Choroid plexus epithelial cell (primary cell): ENCODE results near the gene C1orf74.

Experiments used
- DNase-seq: peaks from one replicate; pipeline ENCODE4 v3.0.0-alpha.2; 2010; ENCODE audit warnings: low read depth
- H3K4me3 ChIP-seq: 2 replicates; pipeline ENCODE4 v1.5.1; 2011; ENCODE audit warnings: low read depth, mild to moderate bottlenecking, control low read depth, low read length, moderate library complexity
- CTCF ChIP-seq: conservative IDR thresholded peaks from 2 replicates; pipeline ENCODE4 v1.5.1; 2011; ENCODE audit warnings: low read depth, mild to moderate bottlenecking, control low read depth, inconsistent platforms, low read length, moderate library complexity

C1orf74 gene

GRCh38 chr1:209766051-209766450, 18.3 kb downstream of the C1orf74 start:
- no peak overlapping the region for H3K4me3 ChIP-seq
- peak; percentile 8 for DNase-seq
- no peak for TF ChIP-seq CTCF

GRCh38 chr1:209761011-209761635, 23.2 kb downstream of the C1orf74 start:
- H3K4me3 ChIP-seq: no peak overlapping the region
- DNase-seq: no peak
- no peak for TF ChIP-seq CTCF

GRCh38 chr1:209759829-209760359, 24.5 kb downstream of the C1orf74 start:
- H3K4me3 ChIP-seq: no peak overlapping the region
- no peak for TF ChIP-seq CTCF
- no peak for DNase-seq

- TF ChIP-seq CTCF: no peak
- DNase-seq: no peak
- H3K4me3 ChIP-seq: no peak overlapping the region
These were observed 26.0 kb downstream of the C1orf74 start for GRCh38 chr1:209758400-209758799.

- no peak for DNase-seq
- no peak overlapping the region for H3K4me3 ChIP-seq
- no peak for TF ChIP-seq CTCF
These were observed 27.5 kb downstream of the C1orf74 start for GRCh38 chr1:209756615-209757445.

GRCh38 chr1:209755926-209756614, 28.3 kb downstream of the C1orf74 start, which contains the start of gene TRAF3IP3:
TRAF3IP3 (plus strand) TSS chr1:209756053; CDS start chr1:209760040, 3,987 bp downstream.
- peak; percentile 11 for DNase-seq
- no peak for TF ChIP-seq CTCF
- no peak within 1 kb of the TSS for H3K4me3 ChIP-seq
